Effector memory CD4-positive, alpha-beta T cell (primary cell): ENCODE results near the gene PAK2.
"Not testable (repeated sequence)": the region's sequence is repeated elsewhere in the genome, so short reads cannot be mapped to it uniquely, and the experiment has no call there.

Experiments
- DNase-seq, 3 donors: peaks; one replicate each; pipeline ENCODE4 v3.0.0-alpha.2; 2020
- H3K27ac ChIP-seq: 2 replicates; pipeline ENCODE4 v1.7.0; 2013; ENCODE audit warnings: mild to moderate bottlenecking, low read length, moderate library complexity; ENCODE audit not compliant: insufficient read depth, poor library complexity, severe bottlenecking
- H3K27me3 ChIP-seq: replicated peaks from 2 replicates; pipeline ENCODE4 v1.7.0; 2013; ENCODE audit warnings: mild to moderate bottlenecking, low read length; ENCODE audit not compliant: insufficient read depth, control insufficient read depth, poor library complexity, severe bottlenecking
- H3K36me3 ChIP-seq: 2 replicates; pipeline ENCODE4 v1.7.0; 2013; ENCODE audit warnings: mild to moderate bottlenecking, low read length, moderate library complexity; ENCODE audit not compliant: control insufficient read depth, insufficient read depth
- H3K4me1 ChIP-seq: 2 replicates; pipeline ENCODE4 v1.7.0; 2013; ENCODE audit warnings: low read length, mild to moderate bottlenecking; ENCODE audit not compliant: control insufficient read depth, insufficient read depth, poor library complexity, severe bottlenecking
- H3K4me3 ChIP-seq: 2 replicates; pipeline ENCODE4 v1.7.0; 2013; ENCODE audit warnings: low read length, low read depth, mild to moderate bottlenecking; ENCODE audit not compliant: insufficient read depth, poor library complexity, severe bottlenecking
- H3K9me3 ChIP-seq: 2 replicates; pipeline ENCODE4 v1.7.0; 2013; ENCODE audit warnings: mild to moderate bottlenecking, low read length, moderate library complexity; ENCODE audit not compliant: control insufficient read depth

The PAK2 gene

DNA sequence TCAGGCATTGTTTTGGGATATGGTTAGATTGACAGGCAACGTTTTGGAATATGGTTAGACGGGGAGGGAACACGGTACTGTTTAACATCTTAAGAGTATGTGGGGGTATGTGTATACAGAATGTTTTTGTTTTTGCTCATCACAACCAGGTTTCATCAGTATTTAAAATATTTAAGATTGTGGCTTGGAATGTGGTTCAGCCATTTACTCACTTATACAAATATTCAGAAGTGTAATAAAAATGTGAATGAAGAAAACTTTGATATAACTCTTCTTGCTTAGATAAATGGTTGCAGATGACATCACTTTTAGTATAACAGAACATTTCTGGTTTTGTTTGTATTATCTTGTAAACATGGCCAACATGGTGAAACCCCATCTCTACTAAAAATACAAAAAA, 3.9 kb upstream of the PAK2 start:
- no peaks in the 10 kb centered on the region for H3K9me3 ChIP-seq
- no peaks in the 10 kb centered on the region for H3K36me3 ChIP-seq
- no peaks in the 10 kb centered on the region for H3K27me3 ChIP-seq
- no peak overlapping the region for H3K27ac ChIP-seq
- H3K4me3 ChIP-seq = no peak overlapping the region
- H3K4me1 ChIP-seq = peaks cover 4% of the 10 kb centered on the region
- DNase-seq = no peak

DNA sequence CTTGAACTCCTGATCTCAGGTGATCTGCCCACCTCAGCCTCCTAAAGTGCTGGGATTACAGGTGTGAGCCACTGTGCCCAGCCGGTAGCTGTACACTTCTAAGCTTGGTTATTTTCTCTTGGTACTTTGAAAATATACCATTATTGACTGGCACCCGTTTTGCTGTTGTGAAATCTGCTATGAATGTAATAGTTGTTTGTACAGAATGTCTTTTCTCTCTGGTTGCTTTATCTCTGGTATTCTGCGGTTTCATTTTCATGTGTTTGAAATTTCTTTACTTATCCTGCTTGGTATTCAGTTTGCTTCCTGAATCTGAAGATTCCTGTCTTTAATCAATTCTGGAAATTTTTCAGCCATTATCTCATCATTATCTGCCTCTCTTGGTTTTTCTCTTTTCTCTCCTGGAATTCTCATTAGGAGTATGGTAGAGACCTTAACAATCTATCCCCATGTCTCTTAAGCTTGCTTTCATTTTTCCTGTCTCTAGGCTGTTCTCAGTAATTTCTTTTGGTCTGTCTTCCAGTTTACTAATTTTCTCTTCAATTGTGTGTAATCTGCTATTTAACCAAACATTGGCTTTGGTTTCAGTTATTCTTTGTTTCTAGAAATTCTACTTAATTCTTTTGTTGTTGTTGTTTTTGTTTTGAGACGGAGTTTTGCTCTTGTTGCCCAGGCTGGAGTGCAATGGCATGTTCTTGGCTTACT, 2.8 kb upstream of the PAK2 start:
- H3K4me1 ChIP-seq = peaks cover 12% of the 10 kb centered on the region
- H3K36me3 ChIP-seq = no peaks in the 10 kb centered on the region
- H3K4me3 ChIP-seq = no peak overlapping the region
- no peaks in the 10 kb centered on the region for H3K9me3 ChIP-seq
- H3K27me3 ChIP-seq = no peaks in the 10 kb centered on the region
- no peak overlapping the region for H3K27ac ChIP-seq
- no peak for DNase-seq

DNA sequence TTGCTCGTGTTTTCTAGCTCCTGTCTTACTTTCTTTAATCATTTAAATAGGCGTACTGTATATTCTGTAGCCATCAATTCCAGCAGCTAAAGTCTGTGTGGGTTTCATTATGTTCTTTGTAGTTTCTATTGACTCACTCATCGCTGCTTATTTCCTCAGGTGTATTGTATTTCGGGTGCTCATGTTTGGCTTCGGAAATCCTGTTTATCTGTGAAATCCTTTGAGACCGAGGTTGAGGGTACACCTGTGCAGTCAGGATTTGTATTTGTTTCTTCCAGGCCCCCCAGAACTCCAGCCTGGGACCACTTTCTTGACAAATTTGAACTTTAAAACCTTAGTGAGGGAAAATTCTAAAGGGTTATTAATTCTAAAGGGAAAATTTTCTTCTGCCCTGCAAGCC, 2.0 kb upstream of the PAK2 start:
- Histone ChIP-seq H3K9me3 (no peaks in the 10 kb centered on the region), H3K4me1 (peaks cover 13% of the 10 kb centered on the region), H3K4me3 (no peak overlapping the region), H3K27me3 (no peaks in the 10 kb centered on the region), H3K36me3 (no peaks in the 10 kb centered on the region), H3K27ac (no peak overlapping the region)
- no peak for DNase-seq

DNA sequence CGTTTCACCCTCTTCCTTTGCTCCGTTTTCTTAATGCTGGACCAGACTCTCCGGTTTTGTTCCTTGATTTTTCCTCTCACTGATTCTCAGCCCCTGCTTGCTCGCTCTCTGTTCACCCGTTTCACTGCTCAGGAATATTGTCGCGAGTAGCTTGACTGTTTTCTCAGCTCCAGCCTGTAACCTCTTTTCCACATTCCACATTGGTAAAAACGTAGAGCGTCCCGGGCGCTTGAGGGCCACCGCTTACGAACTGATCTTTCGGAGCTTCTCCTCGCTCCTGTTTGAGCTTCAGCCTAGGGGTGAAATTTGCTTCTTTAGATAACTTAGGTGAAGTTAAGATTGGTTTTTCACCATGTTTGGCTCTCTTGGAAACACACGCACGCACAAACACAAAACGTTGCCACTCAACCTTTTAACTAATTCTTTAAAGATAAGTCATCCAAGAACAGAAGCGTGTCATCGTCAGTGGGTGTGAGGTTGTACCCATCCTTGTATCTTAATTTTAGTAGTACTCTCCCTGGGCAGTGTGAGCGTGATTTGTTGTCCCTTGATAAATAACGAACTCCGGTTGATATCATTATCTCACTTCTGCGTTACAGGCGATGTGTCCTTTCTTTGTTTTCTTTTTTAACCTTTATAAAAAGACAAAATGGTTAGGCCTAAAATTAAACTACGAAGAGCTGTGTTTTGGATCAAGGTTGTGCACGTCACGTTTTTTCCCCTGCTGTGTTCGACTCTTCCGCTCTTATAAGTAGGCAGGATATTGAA, 1.0 kb downstream of the PAK2 start:
- H3K4me3 ChIP-seq = peak overlapping the region; percentile 96
- peaks cover 16% of the 10 kb centered on the region for H3K4me1 ChIP-seq
- DNase-seq = peak in 2 of 3 donors; percentile 4 to 9
- no peaks in the 10 kb centered on the region for H3K36me3 ChIP-seq
- H3K9me3 ChIP-seq = no peaks in the 10 kb centered on the region
- no peaks in the 10 kb centered on the region for H3K27me3 ChIP-seq
- H3K27ac ChIP-seq = peak overlapping the region; percentile 94

DNA sequence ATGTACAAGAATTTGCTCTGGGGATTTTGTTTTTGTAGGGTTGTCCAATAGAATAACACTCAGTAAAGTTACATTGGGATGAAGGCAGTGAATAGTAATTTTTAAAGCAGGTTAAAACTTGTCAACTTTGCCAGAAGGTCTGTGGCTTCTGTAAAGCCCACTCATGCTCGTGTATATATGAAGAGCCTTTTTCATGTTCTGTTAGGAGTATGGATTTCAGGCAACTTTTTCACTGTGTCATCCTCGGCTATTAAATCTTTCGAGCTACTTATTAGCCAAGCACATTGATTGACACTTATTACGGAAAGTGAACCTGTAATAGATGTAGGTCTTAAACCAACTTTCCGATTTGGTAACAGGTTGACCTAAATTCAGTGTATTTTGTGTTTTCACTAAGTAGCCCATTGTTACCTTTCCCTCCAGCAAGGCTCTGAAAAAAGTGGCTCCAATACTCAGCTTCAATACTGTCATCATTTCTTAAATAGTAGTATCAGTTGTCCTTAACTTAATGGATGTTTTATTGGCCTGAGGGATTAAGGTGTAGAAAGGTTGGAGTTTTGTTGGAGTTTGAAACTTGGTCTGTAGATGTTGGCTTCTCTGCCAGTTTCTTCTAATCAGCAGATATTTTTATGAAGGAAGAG, 1.7 kb downstream of the PAK2 start:
- Histone ChIP-seq H3K4me1 (peaks cover 16% of the 10 kb centered on the region), H3K36me3 (no peaks in the 10 kb centered on the region), H3K9me3 (no peaks in the 10 kb centered on the region), H3K4me3 (peak overlapping the region; percentile 96), H3K27ac (peak overlapping the region; percentile 94), H3K27me3 (no peaks in the 10 kb centered on the region)
- no peak for DNase-seq

DNA sequence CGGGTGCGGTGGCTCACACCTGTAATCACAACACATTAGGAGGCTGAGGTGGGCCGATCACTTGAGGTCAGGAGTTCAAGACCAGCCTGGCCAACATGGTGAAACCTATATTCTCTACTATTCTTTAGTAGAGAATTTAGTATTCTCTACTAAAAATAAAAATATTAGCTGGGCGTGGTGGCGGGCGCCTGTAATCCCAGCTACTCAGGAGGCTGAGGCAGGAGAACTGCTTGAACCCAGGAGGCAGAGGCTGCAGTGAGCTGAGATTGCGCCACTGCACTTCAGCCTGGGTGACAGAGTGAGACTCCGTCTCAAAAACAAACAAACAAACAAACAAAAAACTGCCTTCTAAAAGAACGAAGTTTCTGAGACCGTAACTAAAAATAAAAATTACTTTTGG, 3.9 kb downstream of the PAK2 start:
- not testable (repeated sequence) for H3K27ac ChIP-seq
- peaks cover 16% of the 10 kb centered on the region for H3K4me1 ChIP-seq

DNA sequence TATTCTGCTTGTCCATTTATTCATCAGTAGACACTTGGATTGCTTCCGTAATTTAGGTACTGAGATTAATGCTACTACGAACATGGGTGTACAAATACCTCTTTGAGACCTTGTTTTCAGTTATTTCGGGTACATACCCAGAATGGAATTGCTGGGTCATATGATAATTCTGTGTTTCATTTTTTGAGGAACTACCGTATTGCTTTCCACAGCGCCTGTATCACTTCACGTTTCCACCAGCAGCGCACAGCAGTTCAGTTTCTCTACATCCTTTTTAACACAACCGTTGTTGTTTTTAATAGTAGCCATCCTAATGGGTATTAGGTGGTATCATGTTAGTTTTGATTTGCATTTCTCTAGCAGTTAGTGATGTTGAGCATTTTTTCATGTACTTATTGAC, 9.5 kb downstream of the PAK2 start:
- Histone ChIP-seq H3K9me3 (no peaks in the 10 kb centered on the region), H3K4me1 (no peaks in the 10 kb centered on the region), H3K27ac (no peak overlapping the region), H3K4me3 (no peak overlapping the region), H3K27me3 (no peaks in the 10 kb centered on the region), H3K36me3 (peaks cover 7% of the 10 kb centered on the region)
- DNase-seq = no peak

More for the DNA sequence above, 3.9 kb downstream of the PAK2 start:
- H3K27me3 ChIP-seq, H3K9me3 ChIP-seq, DNase-seq, H3K36me3 ChIP-seq, H3K4me3 ChIP-seq: not testable (repeated sequence)

DNA sequence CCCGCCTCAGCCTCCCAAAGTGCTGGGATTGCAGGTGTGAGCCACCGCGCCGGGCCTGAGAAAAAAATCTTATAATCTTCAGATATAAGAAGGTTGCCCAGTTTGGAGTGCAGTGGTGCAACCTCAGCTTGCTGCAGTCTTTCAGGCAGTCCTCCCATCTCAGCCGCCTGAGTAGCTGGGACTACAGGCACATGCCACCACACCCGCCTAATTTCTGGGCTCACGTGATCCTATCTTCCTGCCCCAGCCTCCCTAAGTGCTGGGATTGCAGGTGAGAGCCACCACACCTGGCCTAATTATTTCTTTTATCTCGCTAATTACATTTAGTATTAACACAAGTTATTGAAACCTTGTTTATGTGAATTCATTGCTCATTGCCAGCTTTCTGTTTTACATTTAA, 13.5 kb downstream of the PAK2 start:
- H3K4me3 ChIP-seq = no peak overlapping the region
- H3K9me3 ChIP-seq = peaks cover 19% of the 10 kb centered on the region
- no peak for DNase-seq
- peaks cover 14% of the 10 kb centered on the region for H3K36me3 ChIP-seq
- H3K4me1 ChIP-seq = no peaks in the 10 kb centered on the region
- H3K27me3 ChIP-seq = no peaks in the 10 kb centered on the region
- H3K27ac ChIP-seq = no peak overlapping the region

DNA sequence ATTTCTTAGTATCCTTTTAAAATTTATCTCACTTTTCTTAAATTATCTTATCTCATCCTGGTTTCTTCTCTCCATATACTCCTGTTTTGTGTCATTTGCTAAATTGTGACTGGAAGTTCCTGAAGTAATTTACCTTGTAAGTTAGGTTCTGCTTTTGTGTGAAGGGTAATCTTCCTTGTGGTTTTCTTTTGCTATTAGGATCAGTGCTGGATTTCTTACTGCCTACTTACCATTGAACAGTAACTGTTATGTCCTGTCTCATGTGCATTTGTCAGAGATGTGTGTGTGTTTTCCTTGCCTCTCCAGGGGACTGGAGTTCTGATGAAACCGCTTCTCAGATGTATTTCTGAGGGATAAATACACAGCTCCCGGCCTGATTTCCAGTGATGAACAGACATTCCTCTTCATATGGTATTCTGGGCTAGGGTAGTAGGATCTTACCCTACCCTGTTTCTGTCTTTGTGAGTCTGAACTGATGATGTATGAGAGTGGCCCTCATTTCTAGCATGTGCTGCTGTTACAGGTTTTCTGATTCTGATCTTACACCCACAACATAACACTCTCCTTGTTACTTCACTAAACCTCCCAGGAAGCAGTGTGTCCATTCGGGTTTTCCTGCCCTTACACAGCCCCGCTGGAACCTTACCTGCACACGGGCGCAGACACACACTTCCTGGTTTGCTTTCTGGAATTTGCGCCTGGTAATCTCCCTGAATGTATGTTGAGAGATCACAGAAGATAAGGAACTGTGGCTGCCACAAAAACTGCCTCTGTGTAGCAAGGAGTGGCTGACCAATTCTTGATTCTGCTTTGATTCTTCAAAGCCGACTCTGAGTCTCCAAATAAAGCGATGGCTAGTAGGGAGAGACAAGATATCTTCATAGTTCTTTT, 14.7 kb downstream of the PAK2 start:
- H3K4me1 ChIP-seq = no peaks in the 10 kb centered on the region
- H3K9me3 ChIP-seq = peaks cover 19% of the 10 kb centered on the region
- H3K36me3 ChIP-seq = peaks cover 11% of the 10 kb centered on the region
- no peak overlapping the region for H3K27ac ChIP-seq
- DNase-seq = no peak
- H3K4me3 ChIP-seq = no peak overlapping the region
- no peaks in the 10 kb centered on the region for H3K27me3 ChIP-seq
